ENCODE data around the gene DCK.
A peak's percentile ranks its signal among the peaks of the same experiment; 100 is the strongest.
"Not testable (repeated sequence)": the region's sequence is repeated elsewhere in the genome, so short reads cannot be mapped to it uniquely, and the experiment has no call there.

Gene DCK

DNA sequence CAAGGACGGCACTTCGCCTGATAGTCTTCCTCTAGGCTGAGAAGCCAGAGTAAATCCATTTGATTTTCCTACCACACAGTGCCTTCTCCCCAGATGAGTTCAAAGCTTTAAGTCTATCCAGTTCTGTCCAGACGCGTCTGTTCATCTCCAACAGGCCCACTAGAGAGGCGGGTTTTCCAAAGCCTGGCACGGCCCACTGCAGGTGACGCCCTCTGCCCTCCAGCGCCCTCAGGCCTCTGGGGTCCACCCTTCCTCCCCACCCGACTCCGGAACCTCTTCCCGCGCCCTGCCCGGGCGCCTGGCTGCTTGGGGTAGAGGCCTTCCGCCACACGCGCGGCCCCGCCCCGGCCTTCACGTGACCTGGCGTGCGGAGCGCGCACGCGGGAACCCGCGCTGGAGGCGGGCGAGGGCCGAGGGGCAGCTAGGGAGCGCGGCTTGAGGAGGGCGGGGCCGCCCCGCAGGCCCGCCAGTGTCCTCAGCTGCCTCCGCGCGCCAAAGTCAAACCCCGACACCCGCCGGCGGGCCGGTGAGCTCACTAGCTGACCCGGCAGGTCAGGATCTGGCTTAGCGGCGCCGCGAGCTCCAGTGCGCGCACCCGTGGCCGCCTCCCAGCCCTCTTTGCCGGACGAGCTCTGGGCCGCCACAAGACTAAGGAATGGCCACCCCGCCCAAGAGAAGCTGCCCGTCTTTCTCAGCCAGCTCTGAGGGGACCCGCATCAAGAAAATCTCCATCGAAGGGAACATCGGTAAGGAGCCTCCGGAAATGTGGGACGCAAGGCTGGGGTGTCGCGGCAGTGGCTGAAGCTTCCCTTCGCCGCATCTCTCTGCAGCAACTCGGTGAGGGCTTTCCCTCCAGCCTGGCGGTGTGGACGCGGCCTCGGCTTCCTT, at the start of gene DCK:
DCK (plus strand) TSS at position 469 of the 888 bp plus-strand sequence; CDS start at position 656, 187 bp downstream.
- peak; percentile 71 to 72 for DNase-seq (ENCODE audit: low read depth in 2 of 2)

- DNase-seq (ENCODE audit: low read depth in 2 of 2): no peak
These were observed 48.4 kb upstream of the DCK start for GRCh38 chr4:70945046-70945445.

DNA sequence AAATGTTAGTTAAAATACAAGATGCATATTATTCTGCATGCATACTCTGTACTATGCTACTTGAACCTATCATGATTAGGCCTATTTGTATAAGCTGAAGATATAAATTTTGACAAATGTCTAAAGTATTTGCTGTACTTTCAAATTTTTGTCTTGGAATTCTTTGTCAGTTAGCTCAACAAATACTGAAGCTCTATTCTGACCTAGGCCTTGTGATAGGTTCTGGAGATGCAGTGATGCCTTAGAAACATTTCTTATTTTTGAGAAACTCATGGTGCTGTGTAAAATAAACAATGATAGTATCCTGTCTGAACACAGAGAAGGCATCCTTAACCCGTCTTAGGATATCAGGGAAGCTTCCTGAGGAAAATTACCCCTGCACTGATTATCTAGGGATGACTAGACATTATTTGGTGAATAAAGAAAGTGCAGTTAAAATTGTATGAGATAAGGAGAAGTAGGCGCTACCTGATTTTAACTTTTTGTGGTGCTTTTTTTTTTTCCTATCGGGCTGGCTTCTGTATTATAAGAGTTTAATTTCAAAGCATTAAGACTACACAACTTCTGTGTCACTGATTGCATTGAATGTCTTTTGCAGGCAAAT, 47.9 kb upstream of the DCK start:
- DNase-seq (ENCODE audit: low read depth in 2 of 2): no peak

DNA sequence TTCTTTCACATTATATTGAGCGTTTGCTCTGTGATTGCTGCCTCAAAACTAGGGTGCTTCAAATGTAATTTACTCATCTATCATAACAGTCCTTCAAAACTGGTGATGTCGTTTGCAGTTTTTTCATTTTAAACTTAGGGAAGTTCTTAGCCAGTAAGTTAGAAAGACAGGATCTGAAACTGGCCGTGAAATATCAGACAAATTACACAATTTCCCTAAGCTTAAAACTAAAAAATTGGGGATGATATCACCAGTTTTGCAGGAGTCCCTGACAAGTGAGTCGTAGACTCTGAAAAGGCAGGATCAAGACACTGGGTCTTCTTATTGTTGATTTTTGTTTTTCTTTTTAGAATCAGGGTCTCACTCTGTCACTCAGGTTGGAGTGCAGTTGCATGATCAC, 46.5 kb upstream of the DCK start:
- DNase-seq (ENCODE audit: low read depth in 2 of 2): no peak

GRCh38 chr4:70948665-70949260, 44.7 kb upstream of the DCK start:
- DNase-seq (ENCODE audit: low read depth in 2 of 2): no peak

DNA sequence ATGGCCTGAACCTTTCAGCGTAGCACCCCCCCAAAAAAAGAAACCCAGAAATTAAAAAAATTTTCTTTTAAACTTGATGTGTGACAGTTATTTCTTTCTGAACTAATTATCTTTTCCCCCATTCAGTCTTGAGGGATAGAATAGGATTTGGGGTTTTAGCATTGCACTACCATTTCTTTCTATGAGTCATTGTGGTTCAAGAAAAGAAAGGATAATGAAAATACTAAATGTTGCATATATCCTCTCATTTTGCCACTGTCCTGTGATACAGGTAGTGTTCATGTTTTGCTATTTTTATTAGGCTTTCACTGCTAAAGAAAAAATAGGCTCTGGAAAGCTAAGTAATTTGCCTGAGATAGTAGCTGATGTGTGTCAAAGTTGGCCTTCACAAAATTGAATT, 39.4 kb upstream of the DCK start:
- DNase-seq (ENCODE audit: low read depth in 2 of 2): no peak

GRCh38 chr4:70956549-70957210, 36.8 kb upstream of the DCK start:
- no peak for DNase-seq (ENCODE audit: low read depth in 2 of 2)

DNA sequence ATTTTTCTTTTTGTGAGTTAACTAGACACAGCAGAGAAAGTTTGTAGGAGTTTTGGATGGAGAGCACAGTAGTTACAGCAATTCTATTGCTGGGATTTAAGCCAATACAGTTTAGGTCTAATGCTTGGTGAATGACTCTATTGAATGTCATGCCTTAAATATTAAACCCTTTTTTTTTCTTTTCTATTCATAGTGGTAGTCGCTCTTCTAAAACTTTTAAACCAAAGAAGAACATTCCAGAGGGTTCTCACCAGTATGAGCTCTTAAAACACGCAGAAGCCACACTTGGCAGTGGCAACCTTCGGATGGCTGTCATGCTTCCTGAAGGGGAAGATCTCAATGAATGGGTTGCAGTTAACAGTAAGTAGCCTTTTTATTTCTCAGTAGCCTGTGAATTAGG, 34.8 kb upstream of the DCK start:
- DNase-seq (ENCODE audit: low read depth in 2 of 2): peak; percentile 46 to 48

DNA sequence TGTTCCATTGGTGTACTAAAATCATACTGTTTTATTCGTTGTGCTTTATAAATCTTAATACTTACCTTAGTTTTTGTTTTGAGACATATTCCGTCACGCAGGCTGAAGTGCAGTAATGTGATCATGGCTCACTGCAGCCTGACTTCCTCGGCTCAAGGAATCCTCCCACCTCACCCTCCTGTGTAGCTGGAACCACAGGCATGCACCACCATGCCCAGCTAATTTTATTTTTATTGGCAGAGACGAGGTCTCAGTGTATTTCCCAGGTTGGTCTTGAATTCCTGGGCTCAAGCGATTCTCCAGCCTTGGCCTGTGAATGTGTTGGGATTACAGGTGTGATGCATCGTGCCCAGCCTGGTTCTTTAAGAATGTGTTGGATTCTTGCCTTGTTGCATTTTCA, 24.4 kb upstream of the DCK start:
- no peak for DNase-seq (ENCODE audit: low read depth in 2 of 2)

GRCh38 chr4:70976252-70976651, 17.2 kb upstream of the DCK start:
- no peak for DNase-seq (ENCODE audit: low read depth in 2 of 2)

DNA sequence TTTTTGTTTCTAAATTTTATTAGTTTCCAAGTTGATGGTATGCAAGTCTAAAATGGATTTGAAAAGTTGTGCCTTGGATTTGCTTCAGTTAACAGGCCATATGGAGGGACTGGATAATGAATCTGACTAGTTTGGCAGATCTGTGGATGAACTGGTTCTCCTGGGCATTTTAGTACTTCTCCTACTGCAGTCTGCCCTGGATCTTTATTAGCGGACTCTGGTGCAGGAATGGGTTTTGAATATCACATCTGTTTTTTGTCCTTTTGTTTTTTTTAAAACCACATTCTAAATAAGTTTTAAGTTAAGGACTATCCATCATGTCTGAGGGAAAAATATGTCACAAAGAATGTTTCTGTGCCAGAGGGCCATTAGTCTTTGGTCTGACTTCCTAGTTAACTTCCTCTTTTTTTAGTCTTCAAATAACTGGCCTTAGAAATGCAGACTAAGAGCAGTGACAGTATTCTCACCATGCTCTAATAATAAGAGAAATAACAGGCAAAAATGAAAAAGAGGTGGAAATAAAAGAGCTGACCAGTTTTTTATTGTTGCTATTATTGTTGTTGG, 13.9 kb upstream of the DCK start:
- no peak for DNase-seq (ENCODE audit: low read depth in 2 of 2)

- no peak for DNase-seq (ENCODE audit: low read depth in 2 of 2)
These were observed 13.3 kb upstream of the DCK start for GRCh38 chr4:70980196-70980595.

GRCh38 chr4:70984106-70984505, 9.3 kb upstream of the DCK start:
- no peak for DNase-seq (ENCODE audit: low read depth in 2 of 2)

GRCh38 chr4:70984589-70984988, 8.9 kb upstream of the DCK start:
- no peak for DNase-seq (ENCODE audit: low read depth in 2 of 2)

DNA sequence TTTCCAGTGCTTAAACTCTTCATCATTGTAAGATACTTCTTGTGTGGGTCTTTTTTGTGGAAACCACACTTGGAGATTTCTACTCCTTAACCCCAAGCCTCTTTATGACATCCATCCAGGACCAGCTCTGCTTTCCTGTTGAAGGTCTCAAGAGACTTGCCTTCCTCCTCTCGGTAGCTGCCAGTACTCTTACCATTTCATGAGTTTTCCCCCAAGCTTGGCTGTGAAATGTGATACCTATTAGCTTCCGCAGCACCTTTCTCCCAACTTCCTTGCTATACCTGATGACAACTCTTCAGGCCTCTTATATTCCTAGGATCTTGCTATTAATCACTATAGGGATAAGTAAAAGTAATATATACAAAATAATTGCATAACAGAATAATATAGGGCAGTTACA, 1.9 kb upstream of the DCK start:
- DNase-seq (ENCODE audit: low read depth in 2 of 2): no peak

GRCh38 chr4:70992391-70992881, 1.0 kb upstream of the DCK start:
- DNase-seq (ENCODE audit: low read depth in 2 of 2): no peak

DNA sequence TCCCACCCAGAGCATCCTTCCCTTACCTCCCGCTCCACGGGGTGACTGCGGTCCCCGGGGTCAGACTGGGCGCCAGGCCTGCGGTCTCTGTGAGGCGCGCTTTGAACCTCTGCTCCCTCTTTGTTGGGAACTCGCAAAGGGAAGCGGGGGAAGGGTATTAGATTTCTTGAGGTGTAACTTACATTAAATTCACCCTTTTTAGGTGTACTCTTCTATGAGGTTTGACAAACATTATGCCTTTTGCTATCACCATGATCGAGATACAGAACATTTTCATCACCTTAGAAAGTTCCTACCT, 569 bp downstream of the DCK start:
- DNase-seq (ENCODE audit: low read depth in 2 of 2): no peak

DNA sequence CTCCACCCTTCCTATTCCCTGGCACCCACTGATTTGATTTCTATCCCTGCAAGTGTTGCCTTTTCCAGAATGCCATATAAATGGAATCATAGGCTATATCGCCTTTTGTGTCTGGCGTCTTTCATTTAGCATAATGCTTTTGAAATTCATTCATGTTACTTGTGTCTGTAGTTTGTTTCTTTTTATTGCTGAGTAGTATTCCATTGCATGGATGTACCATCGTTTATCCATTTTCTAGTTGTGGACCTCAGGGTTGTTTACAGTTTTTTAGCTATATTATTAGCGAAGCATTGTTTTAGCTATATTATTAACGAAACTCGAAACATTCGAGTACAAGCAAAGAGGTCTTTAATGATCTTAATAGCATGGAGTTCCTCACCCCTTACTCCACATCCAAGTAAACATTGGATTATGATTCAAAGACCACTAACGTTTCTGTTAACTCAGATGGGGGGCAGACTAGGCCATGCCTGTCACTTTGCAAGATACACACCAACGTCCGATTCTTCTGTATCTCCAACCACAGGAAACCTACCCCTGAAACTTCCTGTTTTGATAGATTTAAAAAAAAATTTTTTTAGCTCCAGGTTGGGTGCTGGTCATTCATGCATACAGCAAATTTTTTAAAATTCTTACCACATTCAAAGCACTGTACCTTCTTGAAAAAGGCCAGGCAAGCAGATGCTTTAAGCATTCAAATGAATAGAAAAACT, 1.1 kb downstream of the DCK start:
- DNase-seq (ENCODE audit: low read depth in 2 of 2): no peak

GRCh38 chr4:70996018-70996360, 2.5 kb downstream of the DCK start:
- no peak for DNase-seq (ENCODE audit: low read depth in 2 of 2)

- DNase-seq (ENCODE audit: low read depth in 2 of 2): no peak
These were observed 3.6 kb downstream of the DCK start for GRCh38 chr4:70997036-70997435.

DNA sequence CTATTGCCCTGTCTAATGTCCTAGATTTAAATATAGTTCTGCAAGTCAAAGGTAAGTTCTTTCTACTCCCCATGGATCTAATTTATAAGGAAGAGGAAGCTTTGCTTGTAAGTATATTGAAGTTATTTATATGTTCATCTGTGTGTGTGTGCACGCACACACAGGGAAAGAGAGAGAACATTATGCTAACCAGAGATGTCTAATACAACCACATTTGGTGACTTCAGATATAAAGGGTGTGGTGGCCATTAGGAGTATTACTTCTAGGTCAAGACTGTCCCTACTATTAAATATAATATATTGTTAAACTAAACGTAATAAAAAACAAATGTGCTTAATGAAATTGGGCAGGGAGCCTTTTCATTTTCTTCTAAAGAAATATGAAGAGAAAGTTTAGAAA, 4.1 kb downstream of the DCK start:
- DNase-seq (ENCODE audit: low read depth in 2 of 2): no peak

DNA sequence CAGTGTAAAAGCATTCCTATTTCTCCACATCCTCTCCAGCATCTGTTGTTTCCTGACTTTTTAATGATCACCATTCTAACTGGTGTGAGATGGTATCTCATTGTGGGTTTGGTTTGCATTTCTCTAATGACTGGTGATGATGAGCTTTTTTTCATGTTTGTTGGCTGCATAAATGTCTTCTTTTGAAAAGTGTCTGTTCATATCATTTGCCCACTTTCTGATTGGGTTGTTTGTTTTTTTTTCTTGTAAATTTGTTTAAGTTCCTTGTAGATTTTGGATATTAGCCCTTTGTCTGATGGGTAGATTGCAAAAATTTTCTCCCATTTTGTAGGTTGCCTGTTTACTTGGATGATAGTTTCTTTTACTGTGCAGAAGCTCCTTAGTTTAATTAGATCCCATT, 6.2 kb downstream of the DCK start:
- not testable (repeated sequence) for DNase-seq (ENCODE audit: low read depth in 2 of 2)

All from fibroblast of skin of left quadriceps (primary cell).